Mesodermal cell (in vitro differentiated cells): ENCODE results near the gene VEZT.
A peak's percentile ranks its signal among the peaks of the same experiment; 100 is the strongest.
"Not testable (repeated sequence)": the region's sequence is repeated elsewhere in the genome, so short reads cannot be mapped to it uniquely, and the experiment has no call there.

ENCODE experiments used
- H3K27ac ChIP-seq: 2 replicates; pipeline ENCODE4 v1.7.0; 2013; ENCODE audit warnings: mild to moderate bottlenecking, low read depth, low read length, moderate library complexity; ENCODE audit not compliant: severe bottlenecking
- H3K36me3 ChIP-seq: 2 replicates; pipeline ENCODE4 v1.7.1; 2013; ENCODE audit warnings: mild to moderate bottlenecking, low read length, moderate library complexity; ENCODE audit not compliant: control insufficient read depth, insufficient read depth
- H3K4me1 ChIP-seq: one replicate; pipeline ENCODE4 v1.7.1; 2013; ENCODE audit warnings: mild to moderate bottlenecking, low read length; ENCODE audit not compliant: insufficient read depth, control insufficient read depth, poor library complexity, severe bottlenecking
- H3K4me3 ChIP-seq: 2 replicates; pipeline ENCODE4 v1.7.0; 2013; ENCODE audit warnings: low read length, control low read depth, mild to moderate bottlenecking; ENCODE audit not compliant: insufficient read depth, poor library complexity, severe bottlenecking; ENCODE audit errors: extremely low read depth
- H3K9me3 ChIP-seq: 2 replicates; pipeline ENCODE4 v1.7.1; 2013; ENCODE audit warnings: mild to moderate bottlenecking, low read length, moderate library complexity; ENCODE audit not compliant: control insufficient read depth
- WGBS, 2 experiments: methylation state at CpG; one replicate each; pipeline ENCODE4 v1.1.5; 2013; ENCODE audit warnings: missing lambda C conversion rate in 2 of 2; ENCODE audit not compliant: insufficient coverage in 2 of 2; 5-methylcytosine and 5-hydroxymethylcytosine counted together

VEZT gene

DNA sequence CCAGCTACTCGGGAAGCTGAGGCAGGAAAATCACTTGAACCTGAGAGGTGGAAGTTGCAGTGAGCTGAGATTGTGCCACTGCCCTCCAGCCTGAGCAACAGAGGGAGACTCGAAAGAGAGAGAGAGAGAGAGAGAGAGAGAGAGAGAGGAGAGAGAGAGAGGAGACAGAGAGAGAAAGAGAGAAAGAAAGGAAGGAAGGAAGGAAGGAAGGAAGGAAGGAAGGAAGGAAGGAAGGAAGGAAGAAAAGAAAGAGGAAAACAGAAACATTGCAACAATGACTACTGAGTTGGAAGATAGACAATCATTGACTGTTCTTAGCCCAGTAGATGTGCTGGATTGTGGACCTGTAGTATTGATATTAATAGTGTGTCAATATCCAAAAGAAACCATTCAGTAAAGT is 22.2 kb downstream of the VEZT start:
- peaks cover 27% of the 10 kb centered on the region for H3K36me3 ChIP-seq
- 88 to 100% methylated on average over 2 of the region's 2 CpGs for WGBS, 2 experiments
- not testable (repeated sequence) for H3K4me3 ChIP-seq, H3K27ac ChIP-seq, H3K4me1 ChIP-seq, H3K9me3 ChIP-seq

DNA sequence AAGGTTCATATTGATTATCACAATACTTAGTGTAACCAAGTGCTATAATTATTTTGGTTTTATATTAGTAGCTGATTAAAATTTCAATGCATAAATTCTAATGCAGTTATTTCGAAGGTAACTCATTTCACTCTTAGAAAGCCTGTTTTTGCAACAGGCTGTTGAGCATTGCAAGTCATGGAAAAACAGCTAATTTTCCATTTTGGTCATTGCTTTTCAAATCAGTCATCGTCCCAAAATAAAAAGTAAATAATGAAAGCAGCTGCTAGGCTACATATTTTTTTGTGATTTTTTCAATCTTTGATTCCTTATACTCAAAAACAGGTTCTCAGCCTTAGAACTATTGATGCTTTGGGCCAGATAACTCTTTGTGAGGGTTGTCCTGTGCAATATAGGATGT is 22.9 kb downstream of the VEZT start:
- no peaks in the 10 kb centered on the region for H3K9me3 ChIP-seq
- no peak overlapping the region for H3K4me3 ChIP-seq
- H3K4me1 ChIP-seq: no peaks in the 10 kb centered on the region
- no peak overlapping the region for H3K27ac ChIP-seq
- 78 to 100% methylated on average over 1 of the region's 2 CpGs for WGBS, 2 experiments
- peaks cover 32% of the 10 kb centered on the region for H3K36me3 ChIP-seq

DNA sequence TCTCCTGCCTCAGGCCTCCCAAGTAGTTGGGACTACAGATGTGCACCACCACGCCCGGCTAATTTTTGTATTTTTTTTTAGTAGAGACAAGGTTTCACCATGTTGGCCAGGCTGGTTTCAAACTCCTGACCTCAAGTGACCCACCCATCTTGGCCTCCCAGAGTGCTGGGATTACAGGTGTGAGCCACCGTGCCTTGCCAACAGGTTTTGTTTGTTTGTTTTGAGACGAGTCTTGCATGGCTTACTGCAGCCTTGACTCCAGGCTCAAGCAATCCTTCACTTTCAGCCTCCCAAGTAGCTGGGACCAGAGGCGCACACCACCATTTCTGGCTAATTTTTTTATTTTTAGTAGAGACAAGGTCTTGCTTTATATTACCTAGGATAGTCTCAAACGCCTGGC is 23.5 kb downstream of the VEZT start:
- WGBS, 2 experiments: 88 to 100% methylated on average over 2 to 4 of the region's 6 CpGs
- H3K4me3 ChIP-seq, H3K27ac ChIP-seq, H3K9me3 ChIP-seq, H3K4me1 ChIP-seq: not testable (repeated sequence)
- peaks cover 37% of the 10 kb centered on the region for H3K36me3 ChIP-seq

DNA sequence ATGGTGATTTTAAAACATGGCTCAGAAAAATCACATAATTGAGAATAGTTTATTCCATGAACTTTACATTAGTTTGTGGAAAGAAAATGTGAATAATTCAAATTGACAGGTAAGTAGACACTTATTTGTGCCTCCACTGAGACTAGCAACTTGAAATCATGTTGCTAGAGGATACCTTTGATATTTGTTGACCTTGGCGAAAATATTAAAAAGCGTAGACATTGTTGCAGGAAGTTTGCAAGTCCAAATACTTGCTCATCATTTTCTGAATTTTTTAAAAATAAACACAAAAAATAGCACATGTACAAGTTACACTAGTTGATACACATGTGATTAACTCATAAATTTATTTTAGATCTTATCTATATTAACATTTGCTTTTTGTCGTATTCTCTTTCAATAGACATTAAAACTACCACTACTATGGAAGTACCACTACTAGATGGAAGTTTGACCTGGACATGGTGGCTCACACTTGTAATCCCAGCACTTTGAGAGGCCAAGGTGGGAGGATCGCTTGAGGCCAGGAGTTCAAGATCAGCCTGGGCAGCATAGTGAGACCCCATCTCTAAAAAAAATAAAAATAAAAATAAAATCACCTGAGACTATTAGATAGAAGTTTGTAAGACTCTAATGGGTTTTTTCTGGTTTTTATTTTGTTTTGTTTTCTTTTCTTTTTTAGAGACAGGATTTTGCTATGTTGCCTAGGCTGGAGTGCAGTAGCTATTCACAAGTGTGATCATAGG is 24.3 kb downstream of the VEZT start:
- H3K36me3 ChIP-seq: peaks cover 37% of the 10 kb centered on the region
- H3K4me1 ChIP-seq: no peaks in the 10 kb centered on the region
- H3K9me3 ChIP-seq: no peaks in the 10 kb centered on the region
- no peak overlapping the region for H3K27ac ChIP-seq
- WGBS, 2 experiments: 100% methylated on average over 2 to 3 of the region's 4 CpGs
- H3K4me3 ChIP-seq: no peak overlapping the region

DNA sequence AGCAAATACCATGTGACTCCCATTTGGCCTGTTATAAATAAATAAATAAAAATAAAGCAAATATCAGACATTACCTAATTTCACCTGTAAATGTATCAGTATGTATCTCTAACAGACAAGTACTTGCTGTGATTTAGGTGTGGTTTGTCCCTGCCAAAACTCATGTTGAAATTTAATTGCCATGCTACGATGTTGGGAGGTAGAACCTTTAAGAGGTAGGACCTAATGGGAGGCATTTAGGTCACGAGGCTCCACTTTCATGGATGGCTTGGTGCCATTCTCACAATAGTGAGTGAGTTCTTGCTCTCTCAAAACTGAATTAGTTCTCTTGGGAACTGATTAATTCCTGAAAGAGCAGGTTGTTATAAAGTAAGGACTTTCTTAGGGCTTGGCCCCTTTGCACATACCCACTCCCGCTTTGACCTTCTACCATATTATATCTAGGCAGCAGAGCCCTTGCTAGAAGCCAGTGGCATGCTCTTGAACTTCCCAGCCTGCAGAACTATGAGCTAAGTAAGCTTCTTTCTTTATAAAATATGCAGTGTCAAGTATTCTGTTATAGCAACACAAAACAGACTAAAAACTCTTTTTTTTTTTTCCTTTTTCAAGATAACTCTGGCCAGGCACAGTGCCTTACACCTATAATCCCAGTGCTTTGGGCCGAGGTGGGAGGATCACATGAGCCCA is 26.0 kb downstream of the VEZT start:
- Histone ChIP-seq H3K27ac (no peak overlapping the region), H3K4me3 (no peak overlapping the region), H3K4me1 (no peaks in the 10 kb centered on the region), H3K36me3 (peaks cover 37% of the 10 kb centered on the region), H3K9me3 (no peaks in the 10 kb centered on the region)
- WGBS, 2 experiments: 96 to 97% methylated on average over 3 of the region's 4 CpGs

DNA sequence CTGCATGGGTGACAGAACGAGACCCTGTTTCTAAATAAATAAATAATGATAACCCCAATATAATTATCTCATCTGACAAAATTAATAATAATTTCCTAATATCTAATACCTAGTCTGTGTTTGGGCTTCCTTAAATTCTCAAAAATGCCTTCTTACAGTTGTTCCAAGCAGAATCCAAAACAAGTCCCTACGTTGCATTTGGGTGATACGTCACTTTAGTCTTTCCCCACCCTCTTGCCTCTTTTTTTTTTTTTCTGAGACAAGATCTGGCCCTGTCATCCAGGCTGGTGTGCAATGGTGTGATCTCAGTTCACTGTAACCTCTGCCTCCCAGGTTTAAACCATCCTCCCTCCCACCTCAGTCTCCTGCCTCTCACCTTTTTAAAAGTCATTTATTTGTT is 26.7 kb downstream of the VEZT start:
- no peak overlapping the region for H3K4me3 ChIP-seq
- no peaks in the 10 kb centered on the region for H3K9me3 ChIP-seq
- WGBS, 2 experiments: 78 to 93% methylated on average over 2 of the region's 3 CpGs
- no peaks in the 10 kb centered on the region for H3K4me1 ChIP-seq
- H3K27ac ChIP-seq: no peak overlapping the region
- H3K36me3 ChIP-seq: peaks cover 37% of the 10 kb centered on the region

DNA sequence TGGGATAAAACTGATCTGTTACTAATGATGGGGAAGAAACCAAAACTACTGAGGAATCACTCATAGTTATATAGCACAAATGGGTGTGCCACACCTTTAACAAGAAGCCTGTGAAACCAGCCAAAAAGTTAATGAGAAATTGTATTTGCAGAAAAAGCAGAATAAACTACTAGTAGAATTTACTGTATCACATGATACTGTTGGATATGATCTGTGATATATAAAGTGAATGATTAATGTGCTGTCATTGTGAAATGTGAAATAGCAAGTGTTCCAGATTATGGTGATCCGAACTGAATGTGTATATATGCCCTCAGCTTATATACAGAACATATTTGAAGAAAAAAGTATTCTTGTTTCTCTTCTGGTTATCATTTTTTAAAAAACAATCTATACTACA is 30.5 kb downstream of the VEZT start:
- WGBS, 2 experiments: no CpG with 5 or more reads among the region's 1 CpG
- H3K36me3 ChIP-seq: peaks cover 33% of the 10 kb centered on the region
- no peaks in the 10 kb centered on the region for H3K9me3 ChIP-seq
- no peak overlapping the region for H3K4me3 ChIP-seq
- no peaks in the 10 kb centered on the region for H3K4me1 ChIP-seq
- no peak overlapping the region for H3K27ac ChIP-seq

DNA sequence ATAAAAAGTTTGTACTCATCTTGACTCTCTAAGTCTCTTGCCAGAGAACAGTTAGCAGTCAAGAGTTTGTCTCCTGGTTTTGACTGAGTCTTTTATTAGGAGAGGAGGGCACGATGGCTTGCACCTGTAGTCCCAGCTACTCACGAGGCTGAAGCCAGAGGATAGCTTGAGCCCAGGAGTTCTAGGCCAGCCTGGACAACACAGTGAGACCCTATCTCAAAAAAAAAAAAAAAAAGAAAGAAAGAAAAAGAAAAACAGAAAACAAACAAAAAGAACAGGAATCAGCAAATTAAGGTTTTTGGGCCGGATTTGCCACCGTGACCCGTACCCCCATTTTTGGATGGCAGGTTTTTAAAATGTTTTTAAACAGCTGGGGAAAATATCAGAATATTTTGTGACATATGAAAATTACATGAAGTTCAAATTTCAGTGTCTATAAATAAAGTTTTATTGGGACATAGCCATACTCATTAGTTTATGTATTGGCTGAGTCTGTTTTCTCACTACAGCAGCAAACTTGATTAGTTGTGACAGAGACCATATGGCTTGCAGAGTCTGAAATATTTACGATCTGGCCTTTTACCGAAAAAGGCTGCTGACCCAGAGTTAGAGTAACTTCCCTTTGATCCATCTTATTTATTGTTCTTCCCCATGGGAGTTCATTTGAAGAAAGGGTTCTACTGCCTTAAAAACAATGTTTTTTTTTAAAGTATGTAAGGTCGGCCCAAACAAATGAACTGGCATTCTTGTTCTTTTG is 31.2 kb downstream of the VEZT start:
- H3K36me3 ChIP-seq: peaks cover 35% of the 10 kb centered on the region
- H3K4me1 ChIP-seq: no peaks in the 10 kb centered on the region

DNA sequence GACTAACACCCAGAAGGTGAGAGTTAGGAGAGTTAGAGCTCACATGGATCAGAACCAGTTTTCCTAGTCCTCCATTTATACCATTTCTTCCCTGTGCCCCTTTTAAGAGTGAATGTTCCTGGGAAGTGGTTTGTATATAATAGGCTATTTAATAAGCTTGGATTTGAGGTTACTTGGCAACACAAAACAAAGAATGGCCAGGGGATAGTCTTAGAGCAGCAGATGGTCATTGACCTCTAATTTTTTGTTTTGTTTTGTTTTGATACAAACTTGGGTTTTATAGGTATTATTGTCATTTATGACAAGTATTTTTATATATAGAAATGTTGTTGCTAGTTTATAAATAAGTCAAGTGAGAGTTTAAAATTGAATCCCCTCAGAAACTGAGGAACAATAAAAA is 35.8 kb downstream of the VEZT start:
- Histone ChIP-seq H3K4me1 (peaks cover 13% of the 10 kb centered on the region), H3K9me3 (no peaks in the 10 kb centered on the region), H3K4me3 (no peak overlapping the region), H3K36me3 (peaks cover 57% of the 10 kb centered on the region), H3K27ac (no peak overlapping the region)

More for the DNA sequence above, 31.2 kb downstream of the VEZT start:
- H3K27ac ChIP-seq: peak overlapping the region; percentile 52
- 88 to 90% methylated on average over 4 to 5 of the region's 8 CpGs for WGBS, 2 experiments
- no peaks in the 10 kb centered on the region for H3K9me3 ChIP-seq
- H3K4me3 ChIP-seq: no peak overlapping the region

DNA sequence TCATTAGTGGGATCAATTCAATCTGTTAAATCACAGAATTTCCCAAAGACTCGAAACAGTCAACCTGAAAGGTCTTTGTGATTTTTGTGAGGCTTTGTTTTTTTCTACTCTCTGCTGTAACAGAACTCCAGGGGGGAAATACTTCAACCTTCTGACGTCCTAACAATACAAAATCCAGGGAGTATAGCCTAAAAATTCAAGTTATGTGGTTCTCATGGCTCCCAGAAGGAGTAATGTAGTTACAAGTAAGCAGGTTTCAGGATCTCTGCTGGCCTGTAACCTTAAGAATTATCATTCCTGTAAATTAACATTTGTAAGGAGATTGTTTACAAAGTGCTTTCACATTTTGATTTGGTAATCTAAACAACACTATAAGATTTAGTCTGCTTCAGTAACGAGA is 39.9 kb downstream of the VEZT start:
- H3K27ac ChIP-seq: peak overlapping the region; percentile 23
- no peaks in the 10 kb centered on the region for H3K9me3 ChIP-seq
- 100% methylated on average over 1 of the region's 3 CpGs; no CpG with 5 or more reads in 1 of the 2 experiments for WGBS, 2 experiments
- peaks cover 16% of the 10 kb centered on the region for H3K4me1 ChIP-seq
- no peak overlapping the region for H3K4me3 ChIP-seq
- peaks cover 56% of the 10 kb centered on the region for H3K36me3 ChIP-seq
